GM23248 (cell line): ENCODE data around the gene APOL4.

Source experiments
- EZH2 ChIP-seq: fragments of 200-600 bp; sonication (generic); IDR thresholded peaks from 2 replicates; pipeline ENCODE4 v1.6.1; 2018; ENCODE audit warnings: antibody characterized with exemption, mild to moderate bottlenecking; ENCODE audit not compliant: insufficient read depth, poor library complexity, severe bottlenecking
- EZH2phosphoT487 ChIP-seq: fragments of 200-600 bp; sonication (generic); IDR thresholded peaks from 2 replicates; pipeline ENCODE4 v1.6.1; 2018; ENCODE audit warnings: antibody characterized with exemption, moderate library complexity, mild to moderate bottlenecking, low read depth; ENCODE audit not compliant: insufficient read depth

- TF ChIP-seq EZH2phosphoT487 = no peak
- TF ChIP-seq EZH2 = no peak
Measured at GRCh38 chr22:36238373-36239149, 37.0 kb upstream of the APOL4 start.
